ENCODE measurements around the gene MICB. TPM values are rescaled to one million over a fixed set of nuclear protein-coding genes. Genes with fewer than 3 reads are reported as not detected.
"Not testable (repeated sequence)": the region's sequence is repeated elsewhere in the genome, so short reads cannot be mapped to it uniquely, and the experiment has no call there.

MICB gene
- total RNA-seq, 1 experiment from 2014 or later, result 6.4 TPM

DNA sequence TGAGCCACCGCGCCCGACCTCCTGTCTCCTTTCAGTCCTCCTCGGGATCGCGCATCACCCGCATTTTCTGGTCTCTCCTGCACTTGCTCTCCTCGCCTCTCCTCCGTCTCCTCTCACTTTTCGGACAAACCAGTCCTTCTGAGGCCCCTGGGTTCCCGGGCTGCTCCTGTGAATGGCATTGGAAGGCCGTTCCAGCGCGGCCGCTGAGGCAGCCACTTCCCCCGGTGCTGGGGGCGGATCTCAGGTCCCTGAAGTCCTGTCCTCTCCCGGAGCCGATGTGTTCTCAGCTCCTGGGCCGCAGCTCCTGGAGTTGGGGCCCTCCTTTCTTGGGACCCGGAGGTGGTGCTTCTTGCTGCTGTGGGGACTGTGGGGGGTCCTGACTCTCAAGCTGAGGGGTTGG, 803 bp downstream of the MICB start:
- peak overlapping the region; percentile 97 for H3K4me3 Mint-ChIP-seq (ENCODE audit: unreplicated experiment)
- POLR2A ChIA-PET, result no interaction called here
- CTCF ChIA-PET, result interaction anchor here (0.5 to 0.6 kb wide), 2 partner anchors 96 to 326 kb away, joined by 3 to 4 read pairs; no protein-coding TSS in a partner anchor

GRCh38 chr6:31499648-31500047, 1.7 kb downstream of the MICB start:
- H3K9me3 ChIP-seq; POLR2A ChIA-PET; H3K9me3 Mint-ChIP-seq (ENCODE audit: unreplicated experiment); H3K27me3 ChIP-seq (replicated peaks; ENCODE audit: control insufficient read depth, insufficient read depth, low read length); CTCF ChIA-PET; H3K27me3 Mint-ChIP-seq (ENCODE audit: insufficient read depth, unreplicated experiment); H3K4me3 ChIP-seq (ENCODE audit: low read depth, low read length); H3K4me1 ChIP-seq; H3K36me3 ChIP-seq (ENCODE audit: control insufficient read depth, insufficient read depth, low read length); DNase-seq; H3K36me3 Mint-ChIP-seq (ENCODE audit: insufficient read depth, unreplicated experiment); BruUV-seq (replicated peaks); H3K27ac Mint-ChIP-seq (ENCODE audit: unreplicated experiment): not testable (repeated sequence)
- H3K4me3 Mint-ChIP-seq (ENCODE audit: unreplicated experiment), result peak overlapping the region; percentile 97
- peaks cover 20% of the 10 kb centered on the region for H3K4me1 Mint-ChIP-seq (ENCODE audit: low read depth, unreplicated experiment)
- intact Hi-C loops (cut with micrococcal nuclease; ENCODE audit: unreplicated experiment), result loop anchor here (10.0 kb wide), 1 partner anchor 95 kb away; the partner anchor contains the start of gene MICA

More for the DNA sequence above, 803 bp downstream of the MICB start:
- no peaks in the 10 kb centered on the region for H3K36me3 ChIP-seq (ENCODE audit: control insufficient read depth, insufficient read depth, low read length)
- no peak for TF ChIP-seq CTCF (IDR thresholded peaks at IDR 0.05; ENCODE audit: insufficient read depth in 1 of 2, low read depth in 1 of 2, low read length in 1 of 2, severe bottlenecking in 1 of 2, unreplicated experiment in 1 of 2)
- no peaks in the 10 kb centered on the region for H3K27me3 ChIP-seq (replicated peaks; ENCODE audit: control insufficient read depth, insufficient read depth, low read length)
- peak in 1 of 2 experiments; percentile 42 for DNase-seq
- no peaks in the 10 kb centered on the region for H3K4me1 ChIP-seq
- H3K36me3 Mint-ChIP-seq (ENCODE audit: insufficient read depth, unreplicated experiment), result no peaks in the 10 kb centered on the region
- H3K27me3 Mint-ChIP-seq (ENCODE audit: insufficient read depth, unreplicated experiment), result peaks cover 6% of the 10 kb centered on the region
- intact Hi-C loops (cut with micrococcal nuclease; ENCODE audit: unreplicated experiment), result loop anchor here (10.0 kb wide), 1 partner anchor 94 kb away; the partner anchor contains the start of gene MICA
- H3K4me3 ChIP-seq (ENCODE audit: low read depth, low read length), result peak overlapping the region; percentile 26
- peaks cover 23% of the 10 kb centered on the region for H3K4me1 Mint-ChIP-seq (ENCODE audit: low read depth, unreplicated experiment)
- BruUV-seq (replicated peaks), result no TSS peak
- H3K9me3 ChIP-seq, result no peaks in the 10 kb centered on the region
- H3K9me3 Mint-ChIP-seq (ENCODE audit: unreplicated experiment), result no peaks in the 10 kb centered on the region
- peak overlapping the region; percentile 51 for H3K27ac Mint-ChIP-seq (ENCODE audit: unreplicated experiment)

- H3K27ac Mint-ChIP-seq (ENCODE audit: unreplicated experiment), result no peak overlapping the region
- CTCF ChIA-PET, result no interaction called here
- POLR2A ChIA-PET, result no interaction called here
- BruUV-seq (replicated peaks), result no TSS peak
- H3K36me3 Mint-ChIP-seq (ENCODE audit: insufficient read depth, unreplicated experiment), result no peaks in the 10 kb centered on the region
- H3K4me3 Mint-ChIP-seq (ENCODE audit: unreplicated experiment), result no peak overlapping the region
- DNase-seq, result no peak
- H3K9me3 Mint-ChIP-seq (ENCODE audit: unreplicated experiment), result no peaks in the 10 kb centered on the region
- H3K27me3 Mint-ChIP-seq (ENCODE audit: insufficient read depth, unreplicated experiment), result no peaks in the 10 kb centered on the region
- no peaks in the 10 kb centered on the region for H3K36me3 ChIP-seq (ENCODE audit: control insufficient read depth, insufficient read depth, low read length)
- intact Hi-C loops (cut with micrococcal nuclease; ENCODE audit: unreplicated experiment), result no loop called here
- H3K9me3 ChIP-seq, result no peaks in the 10 kb centered on the region
- H3K4me1 Mint-ChIP-seq (ENCODE audit: low read depth, unreplicated experiment), result peaks cover 11% of the 10 kb centered on the region
- TF ChIP-seq CTCF (IDR thresholded peaks at IDR 0.05; ENCODE audit: insufficient read depth in 1 of 2, low read depth in 1 of 2, low read length in 1 of 2, severe bottlenecking in 1 of 2, unreplicated experiment in 1 of 2), result no peak
- no peaks in the 10 kb centered on the region for H3K4me1 ChIP-seq
- H3K27me3 ChIP-seq (replicated peaks; ENCODE audit: control insufficient read depth, insufficient read depth, low read length), result no peaks in the 10 kb centered on the region
- no peak overlapping the region for H3K4me3 ChIP-seq (ENCODE audit: low read depth, low read length)
These were observed 4.6 kb downstream of the MICB start for GRCh38 chr6:31502586-31502985.

DNA sequence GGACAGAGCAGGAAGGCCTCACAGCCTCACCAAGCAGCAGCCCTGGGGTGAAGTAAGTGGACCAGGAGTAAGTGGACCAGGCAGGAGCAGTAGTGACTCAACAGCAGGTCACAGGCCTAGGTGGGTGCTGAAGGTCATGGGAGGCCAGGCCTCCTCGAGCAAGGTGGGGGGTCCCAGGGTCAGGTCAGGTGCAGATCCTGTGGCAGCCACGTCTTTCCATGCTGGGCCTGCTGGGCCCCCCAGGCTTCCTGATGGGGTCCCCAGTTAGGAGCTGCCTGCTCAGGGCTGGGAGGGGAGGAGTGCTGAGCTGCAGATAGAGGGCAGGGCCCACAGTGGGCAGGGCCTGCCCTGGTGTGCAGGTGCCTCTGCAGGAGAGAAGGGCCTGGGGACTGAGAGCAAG, 11.1 kb downstream of the MICB start:
- H3K4me1 Mint-ChIP-seq (ENCODE audit: low read depth, unreplicated experiment); H3K27me3 ChIP-seq (replicated peaks; ENCODE audit: control insufficient read depth, insufficient read depth, low read length); H3K27me3 Mint-ChIP-seq (ENCODE audit: insufficient read depth, unreplicated experiment); intact Hi-C loops (cut with micrococcal nuclease; ENCODE audit: unreplicated experiment); H3K9me3 Mint-ChIP-seq (ENCODE audit: unreplicated experiment); H3K9me3 ChIP-seq; H3K36me3 ChIP-seq (ENCODE audit: control insufficient read depth, insufficient read depth, low read length); CTCF ChIA-PET; POLR2A ChIA-PET; H3K36me3 Mint-ChIP-seq (ENCODE audit: insufficient read depth, unreplicated experiment); H3K4me3 ChIP-seq (ENCODE audit: low read depth, low read length); H3K27ac Mint-ChIP-seq (ENCODE audit: unreplicated experiment); DNase-seq; H3K4me3 Mint-ChIP-seq (ENCODE audit: unreplicated experiment); H3K4me1 ChIP-seq; BruUV-seq (replicated peaks): not testable (repeated sequence)
